ENCODE measurements around the gene ZCCHC14. TPM values are rescaled to one million over a fixed set of nuclear protein-coding genes. Genes with fewer than 3 reads are reported as not detected.
A peak's percentile ranks its signal among the peaks of the same experiment; 100 is the strongest.
"Not testable (repeated sequence)": the region's sequence is repeated elsewhere in the genome, so short reads cannot be mapped to it uniquely, and the experiment has no call there.

ZCCHC14 gene
- total RNA-seq, 1 experiment from 2014 or later = 28.2 TPM

DNA sequence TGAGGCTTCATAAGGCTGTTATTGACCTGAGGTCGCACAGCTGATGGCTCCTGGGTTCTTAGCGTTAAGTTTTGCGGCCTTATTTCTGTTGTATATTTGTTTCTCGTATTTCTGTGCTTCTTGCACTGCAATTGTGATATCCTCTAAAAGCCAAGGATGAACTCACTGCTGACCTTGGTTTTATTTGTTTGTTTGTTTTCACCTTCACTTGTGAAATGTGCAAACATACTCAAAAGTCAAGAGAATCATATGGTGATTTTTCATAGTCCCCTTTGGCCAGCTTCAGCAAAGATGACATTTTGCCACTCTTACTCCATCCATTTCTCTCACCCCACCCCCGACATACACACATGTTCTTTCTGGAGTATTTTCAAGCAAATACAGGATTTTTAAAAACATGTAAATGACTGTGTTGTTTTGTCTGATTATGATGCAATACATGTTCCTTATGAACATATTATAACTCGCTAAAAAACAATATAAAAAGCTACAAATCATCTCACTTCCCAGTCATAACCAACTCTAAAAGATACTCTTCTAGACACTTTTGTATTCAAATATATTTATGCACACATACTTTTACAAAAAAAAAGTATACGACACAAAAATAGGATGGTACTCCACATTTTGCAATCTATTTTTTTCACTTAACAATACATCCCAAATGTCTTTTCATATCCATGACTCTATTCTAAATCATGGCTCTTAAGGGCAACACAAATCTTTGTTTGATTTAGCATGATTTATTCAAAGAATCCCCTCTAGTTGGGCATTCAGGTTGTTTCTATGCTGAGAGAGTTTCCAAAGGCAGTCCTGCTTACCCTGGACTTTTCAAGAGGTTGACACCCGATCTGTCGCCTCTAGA, 5.7 kb upstream of the ZCCHC14 start:
- Mint-ChIP-seq H3K4me3 (ENCODE audit: unreplicated experiment) (no peak overlapping the region), H3K9me3 (ENCODE audit: unreplicated experiment) (no peaks in the 10 kb centered on the region), H3K4me1 (ENCODE audit: insufficient read depth, unreplicated experiment) (peaks cover 18% of the 10 kb centered on the region), H3K36me3 (ENCODE audit: insufficient read depth, unreplicated experiment) (no peaks in the 10 kb centered on the region), H3K27ac (ENCODE audit: low read depth, unreplicated experiment) (peak overlapping the region; percentile 72), H3K27me3 (ENCODE audit: insufficient read depth, unreplicated experiment) (no peaks in the 10 kb centered on the region)
- intact Hi-C loops (cut with micrococcal nuclease) = loop anchor here (10.0 kb wide), 2 partner anchors 56 to 136 kb away; no protein-coding TSS in a partner anchor
- ChIA-PET CTCF (interaction anchor here (0.6 to 1.3 kb wide), 4 partner anchors 31 to 1059 kb away, joined by 4 to 5 read pairs (median 4); no protein-coding TSS in a partner anchor), POLR2A (interaction anchor here (0.7 to 3.8 kb wide), 14 partner anchors 8 to 138 kb away, joined by 3 to 20 read pairs (median 4); no protein-coding TSS in a partner anchor)
- no peak for DNase-seq (ENCODE audit: unreplicated experiment)
- TSS peak; percentile 90 for BruUV-seq (replicated peaks)
- TF ChIP-seq, protein P1, sequence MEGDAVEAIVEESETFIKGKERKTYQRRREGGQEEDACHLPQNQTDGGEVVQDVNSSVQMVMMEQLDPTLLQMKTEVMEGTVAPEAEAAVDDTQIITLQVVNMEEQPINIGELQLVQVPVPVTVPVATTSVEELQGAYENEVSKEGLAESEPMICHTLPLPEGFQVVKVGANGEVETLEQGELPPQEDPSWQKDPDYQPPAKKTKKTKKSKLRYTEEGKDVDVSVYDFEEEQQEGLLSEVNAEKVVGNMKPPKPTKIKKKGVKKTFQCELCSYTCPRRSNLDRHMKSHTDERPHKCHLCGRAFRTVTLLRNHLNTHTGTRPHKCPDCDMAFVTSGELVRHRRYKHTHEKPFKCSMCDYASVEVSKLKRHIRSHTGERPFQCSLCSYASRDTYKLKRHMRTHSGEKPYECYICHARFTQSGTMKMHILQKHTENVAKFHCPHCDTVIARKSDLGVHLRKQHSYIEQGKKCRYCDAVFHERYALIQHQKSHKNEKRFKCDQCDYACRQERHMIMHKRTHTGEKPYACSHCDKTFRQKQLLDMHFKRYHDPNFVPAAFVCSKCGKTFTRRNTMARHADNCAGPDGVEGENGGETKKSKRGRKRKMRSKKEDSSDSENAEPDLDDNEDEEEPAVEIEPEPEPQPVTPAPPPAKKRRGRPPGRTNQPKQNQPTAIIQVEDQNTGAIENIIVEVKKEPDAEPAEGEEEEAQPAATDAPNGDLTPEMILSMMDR (IDR thresholded peaks at IDR 0.05; ENCODE audit: unreplicated experiment) = no peak

DNA sequence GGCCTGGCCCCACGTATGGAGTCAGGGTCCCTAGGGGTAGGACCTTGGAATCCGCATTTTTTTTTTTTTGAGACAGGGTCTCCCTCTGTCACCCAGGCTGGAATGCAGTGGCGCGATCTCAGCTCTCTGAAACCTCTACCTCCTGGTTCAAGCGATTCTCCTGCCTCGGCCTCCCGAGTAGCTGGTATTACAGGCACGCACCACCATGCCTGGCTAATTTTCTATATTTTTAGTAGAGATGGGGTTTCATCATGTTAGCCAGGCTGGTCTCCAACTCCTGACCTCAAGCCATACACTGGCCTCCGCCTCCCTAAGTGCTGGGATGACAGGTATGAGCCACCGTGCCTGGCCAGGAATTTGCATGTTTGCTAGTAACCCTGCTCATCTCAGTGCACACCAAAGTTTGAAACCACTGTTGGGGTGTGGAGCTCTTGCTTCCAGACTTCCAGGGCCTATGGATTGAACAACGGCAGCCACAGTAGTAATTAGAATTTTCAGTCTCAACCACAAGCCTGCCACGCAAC, 5.0 kb upstream of the ZCCHC14 start:
- ChIA-PET POLR2A (interaction anchor here (0.6 to 3.8 kb wide), 4 partner anchors 8 to 62 kb away, joined by 3 to 20 read pairs (median 10); no protein-coding TSS in a partner anchor), CTCF (interaction anchor here (0.6 to 1.1 kb wide), 3 partner anchors 138 to 1059 kb away, joined by 4 read pairs; no protein-coding TSS in a partner anchor)
- BruUV-seq (replicated peaks); H3K36me3 Mint-ChIP-seq (ENCODE audit: insufficient read depth, unreplicated experiment); H3K4me3 Mint-ChIP-seq (ENCODE audit: unreplicated experiment); H3K27ac Mint-ChIP-seq (ENCODE audit: low read depth, unreplicated experiment); DNase-seq (ENCODE audit: unreplicated experiment); H3K9me3 Mint-ChIP-seq (ENCODE audit: unreplicated experiment); H3K27me3 Mint-ChIP-seq (ENCODE audit: insufficient read depth, unreplicated experiment): not testable (repeated sequence)
- H3K4me1 Mint-ChIP-seq (ENCODE audit: insufficient read depth, unreplicated experiment) = peaks cover 18% of the 10 kb centered on the region
- intact Hi-C loops (cut with micrococcal nuclease) = loop anchor here (10.0 kb wide), 2 partner anchors 57 to 137 kb away; no protein-coding TSS in a partner anchor

DNA sequence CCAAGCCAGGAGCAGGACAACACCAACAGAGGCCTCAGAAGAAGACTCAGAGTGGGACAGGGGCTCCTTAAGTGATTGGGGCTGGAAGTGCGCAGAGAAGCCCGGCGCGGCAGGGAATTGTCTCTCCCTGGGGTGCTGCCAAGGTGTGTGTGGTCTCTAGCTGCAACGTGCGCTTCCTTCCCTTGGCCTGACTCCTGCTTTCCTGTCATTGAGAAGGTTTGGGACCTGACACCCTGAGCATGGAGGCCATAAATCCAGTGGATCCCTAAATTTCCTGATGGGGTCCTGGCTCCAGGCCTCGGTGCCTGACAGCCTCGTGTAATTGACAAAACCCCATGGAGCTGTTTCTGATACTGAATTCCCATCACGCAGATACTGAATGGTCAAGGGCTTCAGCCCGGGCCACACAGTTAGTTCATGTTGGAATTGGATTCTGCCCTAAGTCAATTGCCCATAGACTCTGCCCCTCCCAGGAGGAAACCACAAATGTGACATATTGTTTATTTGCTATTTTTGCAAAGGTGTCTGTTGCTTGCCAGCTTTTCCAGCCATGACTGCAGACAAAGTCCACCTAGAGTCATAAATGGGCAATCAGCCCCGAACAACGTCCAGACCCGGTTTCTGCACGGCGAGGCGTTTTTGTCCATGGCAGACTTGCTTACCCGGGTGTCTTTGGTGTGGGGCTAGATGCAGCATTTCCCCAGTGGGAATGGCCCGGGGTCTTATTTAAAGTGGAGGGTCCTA, 4.4 kb upstream of the ZCCHC14 start:
- intact Hi-C loops (cut with micrococcal nuclease) = loop anchor here (10.0 kb wide), 2 partner anchors 58 to 138 kb away; no protein-coding TSS in a partner anchor
- not testable (repeated sequence) for BruUV-seq (replicated peaks); H3K9me3 Mint-ChIP-seq (ENCODE audit: unreplicated experiment); H3K27ac Mint-ChIP-seq (ENCODE audit: low read depth, unreplicated experiment); DNase-seq (ENCODE audit: unreplicated experiment); H3K36me3 Mint-ChIP-seq (ENCODE audit: insufficient read depth, unreplicated experiment); H3K27me3 Mint-ChIP-seq (ENCODE audit: insufficient read depth, unreplicated experiment); H3K4me3 Mint-ChIP-seq (ENCODE audit: unreplicated experiment)
- POLR2A ChIA-PET = interaction anchor here (0.6 to 3.8 kb wide), 3 partner anchors 10 to 62 kb away, joined by 3 to 18 read pairs (median 3); no protein-coding TSS in a partner anchor
- CTCF ChIA-PET = interaction anchor here (0.6 kb wide), 1 partner anchor 1060 kb away, joined by 4 read pairs; no protein-coding TSS in a partner anchor
- peaks cover 18% of the 10 kb centered on the region for H3K4me1 Mint-ChIP-seq (ENCODE audit: insufficient read depth, unreplicated experiment)

DNA sequence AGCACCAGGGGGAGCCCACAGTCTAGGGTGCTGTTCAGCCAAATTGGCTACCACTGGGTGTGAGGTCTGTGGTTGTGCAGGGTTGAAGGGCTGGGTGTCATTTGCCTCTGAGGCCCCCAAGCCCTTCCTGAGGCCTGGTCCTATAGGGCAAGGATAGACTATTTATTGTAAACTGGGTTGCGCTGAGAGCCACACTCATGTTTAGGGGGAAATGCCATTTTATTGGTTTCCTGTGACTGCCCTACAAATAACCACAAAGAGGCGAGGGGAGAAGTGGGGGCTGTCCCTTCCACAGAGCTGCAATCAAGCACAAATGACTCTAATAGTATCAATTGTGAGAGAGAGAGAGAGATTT, 3.6 kb upstream of the ZCCHC14 start:
- TF ChIP-seq, protein P1 (IDR thresholded peaks at IDR 0.05; ENCODE audit: unreplicated experiment) = no peak
- H3K36me3 Mint-ChIP-seq (ENCODE audit: insufficient read depth, unreplicated experiment) = peaks cover 7% of the 10 kb centered on the region
- no TSS peak for BruUV-seq (replicated peaks)
- ChIA-PET POLR2A (no interaction called here), CTCF (no interaction called here)
- DNase-seq (ENCODE audit: unreplicated experiment) = no peak
- no peak overlapping the region for H3K4me3 Mint-ChIP-seq (ENCODE audit: unreplicated experiment)
- H3K27ac Mint-ChIP-seq (ENCODE audit: low read depth, unreplicated experiment) = no peak overlapping the region
- H3K27me3 Mint-ChIP-seq (ENCODE audit: insufficient read depth, unreplicated experiment) = no peaks in the 10 kb centered on the region
- no peaks in the 10 kb centered on the region for H3K9me3 Mint-ChIP-seq (ENCODE audit: unreplicated experiment)
- H3K4me1 Mint-ChIP-seq (ENCODE audit: insufficient read depth, unreplicated experiment) = peaks cover 18% of the 10 kb centered on the region
- intact Hi-C loops (cut with micrococcal nuclease) = loop anchor here (10.0 kb wide), 2 partner anchors 58 to 138 kb away; no protein-coding TSS in a partner anchor
